ENCODE data around the gene BIRC3.
"Not testable (repeated sequence)": the region's sequence is repeated elsewhere in the genome, so short reads cannot be mapped to it uniquely, and the experiment has no call there.

Gene BIRC3

DNA sequence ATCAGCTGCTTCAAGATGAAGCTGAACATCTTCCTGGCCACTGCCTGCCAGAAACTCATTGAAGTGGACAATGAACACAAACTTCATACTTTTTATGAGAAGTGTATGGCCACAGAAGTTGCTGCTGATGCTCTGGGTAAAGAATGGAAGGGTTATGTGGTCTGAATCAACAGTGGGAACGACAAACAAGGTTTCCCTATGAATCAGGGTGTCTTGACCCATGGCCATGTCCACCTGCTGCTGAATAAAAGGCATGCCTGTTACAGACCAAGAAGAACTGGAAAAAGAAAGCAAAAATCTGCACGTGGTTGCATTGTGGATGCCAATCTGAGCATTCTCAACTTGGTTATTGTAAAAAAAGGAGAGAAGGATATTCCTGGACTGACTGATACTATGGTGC, 22.2 kb upstream of the BIRC3 start:
- DNase-seq, result no peak

GRCh38 chr11:102296757-102297156, 20.5 kb upstream of the BIRC3 start:
- DNase-seq, result not testable (repeated sequence)

- not testable (repeated sequence) for DNase-seq
These were observed 16.4 kb upstream of the BIRC3 start for GRCh38 chr11:102300837-102301236.

DNA sequence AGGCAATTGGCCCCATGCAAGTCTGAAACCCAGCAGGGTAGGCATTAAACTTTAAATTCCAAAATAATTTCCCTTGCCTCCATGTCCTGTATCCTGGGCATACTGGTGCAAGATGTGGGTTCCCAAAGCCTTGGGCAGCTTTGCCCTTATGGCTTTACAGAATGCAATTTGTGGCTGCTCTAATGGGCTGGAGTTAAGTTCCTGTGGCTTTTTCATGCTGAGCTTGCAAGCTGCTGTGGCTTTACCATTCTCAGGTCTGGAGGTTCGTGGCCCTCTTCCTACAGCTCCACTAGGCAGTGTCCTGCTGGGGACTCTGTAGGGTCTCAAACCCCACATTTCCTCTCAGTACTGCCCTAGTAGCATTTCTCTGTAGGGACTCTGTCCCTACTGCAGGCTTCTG, 15.0 kb upstream of the BIRC3 start:
- DNase-seq, result no peak

- DNase-seq, result no peak
These were observed 12.6 kb upstream of the BIRC3 start for GRCh38 chr11:102304686-102305085.

DNA sequence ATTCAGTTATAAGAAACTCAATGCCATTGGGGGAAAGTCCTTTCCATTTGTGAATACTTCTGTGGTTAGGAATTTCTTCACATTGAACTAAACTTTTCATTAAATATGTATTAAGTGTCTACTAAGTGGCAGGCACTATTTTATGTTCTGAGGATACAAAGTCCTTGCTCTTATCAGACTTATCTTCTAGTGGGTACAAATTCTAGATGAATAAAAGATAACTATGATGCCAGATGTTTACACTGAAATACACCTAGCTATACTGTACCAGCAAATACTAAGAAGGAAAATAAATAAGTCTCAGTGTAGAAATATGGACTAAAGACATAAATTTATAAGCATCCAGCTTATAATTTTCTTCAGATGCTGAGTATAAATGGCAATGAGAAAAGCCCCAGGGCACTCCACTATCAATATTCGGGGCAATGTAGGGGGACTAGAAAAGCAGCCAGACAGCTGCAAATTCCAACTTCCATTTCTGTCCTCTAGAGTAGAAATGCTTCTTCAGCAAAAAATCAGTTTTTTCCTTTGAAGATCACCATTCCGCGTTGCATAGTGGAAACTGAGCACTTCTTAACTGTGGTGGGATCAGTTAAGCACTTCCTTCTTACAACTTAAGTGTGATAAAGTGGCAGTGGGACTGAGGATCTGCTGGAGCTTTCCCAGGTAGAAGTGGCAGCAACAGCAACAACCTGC, 11.8 kb upstream of the BIRC3 start:
- DNase-seq, result no peak

DNA sequence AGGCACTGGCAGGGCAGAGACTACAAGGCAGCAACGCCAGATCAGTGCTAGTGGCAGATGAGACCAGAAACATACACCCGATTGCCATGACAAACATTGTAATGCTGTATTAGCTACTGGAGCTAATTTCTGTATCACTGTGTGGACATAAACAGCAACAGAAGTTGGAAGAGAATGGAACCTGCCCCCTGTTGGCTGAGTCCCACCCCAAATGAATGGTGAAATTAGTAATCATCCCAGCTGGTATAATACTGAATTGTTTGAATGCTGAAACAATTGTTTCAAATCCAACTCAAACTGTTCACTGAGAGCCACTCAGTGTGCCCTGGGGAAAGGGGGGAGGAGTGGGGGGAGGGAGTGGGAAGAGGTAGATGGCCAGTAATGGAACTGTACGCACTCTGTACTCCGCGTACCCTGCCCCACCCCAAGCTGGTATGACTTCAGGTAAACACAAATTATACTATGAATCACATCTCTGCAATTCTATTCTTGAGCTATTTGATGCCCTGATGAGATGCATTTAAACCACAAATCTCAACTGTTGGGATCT, 11.2 kb upstream of the BIRC3 start:
- peak in 8 of 56 donors; percentile 6 to 32 (median 22) for DNase-seq

DNA sequence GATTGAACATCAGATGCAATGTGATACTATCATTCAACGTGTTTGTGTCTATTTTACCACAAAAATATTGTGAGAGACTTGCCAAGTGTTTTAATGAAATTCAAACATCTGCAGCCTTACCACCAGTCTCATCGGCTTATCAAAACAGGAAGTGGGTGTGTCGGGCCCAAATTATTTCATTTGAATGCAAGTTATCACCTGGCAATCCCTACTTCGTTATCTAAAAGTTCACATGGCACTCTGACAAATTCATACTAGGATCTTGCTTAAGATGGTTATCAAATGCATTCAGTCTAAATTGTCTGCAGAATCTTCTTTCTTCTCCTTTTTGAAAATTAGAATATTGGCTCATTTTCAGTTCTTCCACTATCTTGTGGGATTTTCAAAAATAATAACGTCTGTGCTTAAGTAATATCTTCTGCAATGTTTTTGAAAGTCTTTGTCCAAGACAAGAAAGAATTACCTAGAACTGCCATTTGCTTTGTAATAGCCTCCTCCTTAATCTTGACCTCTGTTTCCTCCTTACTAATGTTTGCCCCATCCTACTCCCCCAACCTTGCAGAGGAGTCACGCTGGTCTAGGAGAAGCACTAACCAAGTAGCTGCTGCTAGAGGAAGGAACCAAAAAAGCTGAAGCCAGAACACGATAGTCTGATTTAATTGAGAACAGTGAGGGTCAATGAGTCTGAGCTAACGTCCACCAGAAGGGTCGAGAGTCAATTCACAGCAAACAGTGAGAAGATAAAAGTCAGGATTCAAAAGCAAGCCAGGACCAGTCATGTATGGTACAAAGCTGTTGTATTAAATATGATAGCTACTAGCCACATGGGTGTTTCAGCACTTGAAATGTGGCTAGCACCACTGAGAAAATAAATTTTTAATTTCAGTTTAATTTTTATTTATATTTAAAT, 10.2 kb upstream of the BIRC3 start:
- no peak for DNase-seq

DNA sequence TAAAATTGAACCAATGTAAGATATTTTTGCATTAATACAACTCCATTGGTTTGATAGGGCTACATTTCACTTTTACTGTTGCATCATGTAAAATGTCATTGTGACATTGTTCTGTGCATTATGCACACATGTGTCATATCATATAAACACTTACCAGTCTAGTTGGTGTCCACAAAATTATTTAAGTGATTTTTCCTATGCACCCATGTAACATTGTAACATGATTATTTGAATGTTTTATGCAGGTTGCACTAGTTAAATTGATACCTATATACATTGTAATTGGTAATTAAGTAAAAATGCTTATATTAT, 9.6 kb upstream of the BIRC3 start:
- DNase-seq, result no peak

DNA sequence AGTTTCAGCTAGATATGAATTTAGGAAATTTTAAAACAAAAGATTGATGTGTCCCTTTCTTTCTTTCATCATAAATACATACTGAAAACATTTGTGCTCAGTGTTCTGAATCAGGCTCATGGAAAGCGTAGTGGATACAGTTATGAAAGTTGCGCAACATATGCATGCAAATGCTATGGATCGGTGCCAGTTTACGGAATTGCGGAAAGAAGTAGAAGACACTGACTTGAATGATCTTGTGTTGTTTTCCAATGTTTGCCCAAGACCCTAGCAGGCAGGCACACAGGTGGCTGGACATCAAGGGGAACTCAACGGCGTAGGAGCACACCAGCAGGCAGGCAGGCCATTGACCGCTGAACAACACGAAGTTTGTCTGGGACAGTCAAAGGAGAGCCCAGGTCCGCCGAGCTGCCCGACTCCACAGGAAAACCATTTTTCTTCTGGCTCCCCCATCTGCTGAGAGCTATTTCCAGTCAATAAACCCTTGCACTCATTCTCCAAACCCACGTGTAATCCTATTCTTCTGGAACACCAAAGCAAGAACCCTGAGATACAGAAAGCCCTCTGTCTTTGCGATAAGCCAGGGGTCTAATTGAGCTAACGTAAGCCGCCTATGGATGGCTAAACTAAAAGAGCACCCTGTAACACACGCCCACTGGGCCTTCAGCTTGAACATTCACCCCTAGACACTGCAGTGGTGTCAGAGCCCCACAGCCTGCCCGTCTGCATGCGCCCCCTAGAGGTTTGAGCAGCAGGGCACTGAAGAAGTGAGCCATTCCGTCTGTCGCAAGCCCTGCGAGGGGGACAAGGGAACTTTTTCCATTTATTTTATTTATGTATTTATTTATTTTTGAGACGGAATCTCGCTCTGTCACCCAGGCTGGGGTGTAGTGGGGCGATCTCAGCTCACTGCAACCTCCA, 7.4 kb upstream of the BIRC3 start:
- no peak for DNase-seq

- DNase-seq, result no peak
These were observed 4.6 kb upstream of the BIRC3 start for GRCh38 chr11:102312667-102313066.

- DNase-seq, result no peak
These were observed 3.9 kb upstream of the BIRC3 start for GRCh38 chr11:102313238-102313940.

GRCh38 chr11:102314784-102315183, 2.5 kb upstream of the BIRC3 start:
- no peak for DNase-seq

DNA sequence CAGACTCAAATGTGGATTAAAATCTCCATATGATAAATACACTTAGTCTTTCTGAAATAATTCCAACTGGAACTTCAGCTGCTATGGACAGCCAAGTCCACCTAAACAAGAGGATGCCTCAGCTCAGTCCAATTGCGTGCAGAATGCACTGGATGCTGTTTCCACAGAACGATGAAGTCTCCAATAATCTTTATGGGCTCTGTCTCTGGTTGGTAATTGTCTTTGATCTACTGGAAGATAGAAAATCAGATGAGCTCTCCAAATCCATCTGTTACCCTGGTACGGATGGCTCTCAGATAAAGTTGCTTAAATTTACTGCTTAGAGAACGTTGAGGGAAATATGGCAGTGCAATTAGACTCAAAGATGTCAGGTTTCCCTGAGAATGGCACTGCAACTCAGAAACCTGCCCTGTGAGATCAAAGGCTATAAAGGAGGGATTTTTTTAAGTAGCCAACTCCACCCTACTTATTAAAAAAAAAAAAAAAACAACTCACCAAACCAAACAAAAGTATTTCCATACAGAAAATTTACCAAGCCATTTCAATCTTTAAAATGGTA, 859 bp upstream of the BIRC3 start:
- DNase-seq, result no peak

GRCh38 chr11:102317768-102318103, 452 bp downstream of the BIRC3 start:
- DNase-seq, result no peak

GRCh38 chr11:102318469-102318868, 1.2 kb downstream of the BIRC3 start:
- no peak for DNase-seq

DNA sequence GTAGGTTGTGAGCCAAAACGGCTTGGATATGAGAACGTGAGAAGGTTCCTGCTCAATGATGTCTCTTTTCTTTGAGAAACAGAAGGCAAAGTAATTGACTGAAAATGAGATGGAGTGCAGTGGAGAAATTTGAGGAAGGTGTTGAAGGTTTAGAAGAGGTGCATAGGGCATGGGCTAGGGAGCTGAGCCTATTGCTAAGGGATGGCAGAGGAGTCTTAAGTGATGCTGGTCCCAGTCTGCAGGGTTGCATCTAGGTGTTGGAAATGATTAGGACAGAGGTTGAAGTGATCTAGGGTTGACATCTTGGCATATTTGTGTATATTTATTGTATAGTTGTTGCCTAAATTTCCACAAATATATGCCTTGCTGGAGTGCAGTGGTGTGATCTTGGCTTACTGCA, 2.3 kb downstream of the BIRC3 start:
- DNase-seq, result no peak

GRCh38 chr11:102320188-102320587, 2.9 kb downstream of the BIRC3 start:
- no peak for DNase-seq

DNA sequence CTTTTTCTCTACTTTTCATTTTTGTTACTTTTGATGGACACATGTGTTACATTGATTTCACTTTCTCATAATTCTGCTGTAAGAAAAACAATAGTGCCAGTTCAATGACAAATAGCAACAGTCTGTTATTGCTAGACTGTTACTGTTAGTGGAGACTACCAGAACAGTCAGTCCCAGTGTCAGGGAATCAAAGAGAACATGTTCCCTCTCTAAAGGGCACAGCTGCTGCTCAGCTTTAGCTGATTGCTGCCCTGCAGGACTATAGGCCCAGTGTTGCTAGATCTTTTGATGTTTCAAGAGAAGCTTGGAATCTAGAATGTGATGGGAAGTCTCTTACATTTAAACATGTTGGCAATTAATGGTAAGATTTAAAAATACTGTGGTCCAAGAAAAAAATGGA, 3.4 kb downstream of the BIRC3 start:
- peak in 5 of 56 donors; percentile 4 to 5 (median 4) for DNase-seq

DNA sequence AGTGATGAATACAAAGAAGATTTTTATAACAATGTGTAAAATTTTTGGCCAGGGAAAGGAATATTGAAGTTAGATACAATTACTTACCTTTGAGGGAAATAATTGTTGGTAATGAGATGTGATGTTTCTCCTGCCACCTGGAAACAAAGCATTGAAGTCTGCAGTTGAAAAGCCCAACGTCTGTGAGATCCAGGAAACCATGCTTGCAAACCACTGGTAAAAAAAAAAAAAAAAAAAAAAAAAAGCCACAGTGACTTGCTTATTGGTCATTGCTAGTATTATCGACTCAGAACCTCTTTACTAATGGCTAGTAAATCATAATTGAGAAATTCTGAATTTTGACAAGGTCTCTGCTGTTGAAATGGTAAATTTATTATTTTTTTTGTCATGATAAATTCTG, 5.3 kb downstream of the BIRC3 start:
- no peak for DNase-seq

Measured in nucleus accumbens (tissue), 56 donors.